ENCODE measurements around the gene TACSTD2.
"Not testable (repeated sequence)": the region's sequence is repeated elsewhere in the genome, so short reads cannot be mapped to it uniquely, and the experiment has no call there.

TACSTD2 gene

GRCh38 chr1:58555393-58555792, 21.7 kb downstream of the TACSTD2 start:
- Histone ChIP-seq H3K4me3 (ENCODE audit: low read depth, low read length) (no peak overlapping the region), H3K9me3 (ENCODE audit: severe bottlenecking) (peaks cover 4% of the 10 kb centered on the region), H3K36me3 (no peaks in the 10 kb centered on the region), H3K27ac (no peak overlapping the region), H3K27me3 (ENCODE audit: insufficient read depth, low read depth, severe bottlenecking) (no peaks in the 10 kb centered on the region)
- no peak for DNase-seq
- TF ChIP-seq CTCF (IDR thresholded peaks at IDR 0.05; ENCODE audit: low read depth, low read length), result no peak

GRCh38 chr1:58551186-58552140, 25.6 kb downstream of the TACSTD2 start:
- peak; percentile 46 for DNase-seq
- Histone ChIP-seq H3K36me3 (no peaks in the 10 kb centered on the region), H3K9me3 (ENCODE audit: severe bottlenecking) (no peaks in the 10 kb centered on the region), H3K4me3 (ENCODE audit: low read depth, low read length) (no peak overlapping the region), H3K27me3 (ENCODE audit: insufficient read depth, low read depth, severe bottlenecking) (no peaks in the 10 kb centered on the region), H3K27ac (peak overlapping the region; percentile 66)
- TF ChIP-seq CTCF (IDR thresholded peaks at IDR 0.05; ENCODE audit: low read depth, low read length), result no peak

- not testable (repeated sequence) for H3K27me3 ChIP-seq (ENCODE audit: insufficient read depth, low read depth, severe bottlenecking); DNase-seq; H3K27ac ChIP-seq; H3K36me3 ChIP-seq; H3K4me3 ChIP-seq (ENCODE audit: low read depth, low read length); H3K9me3 ChIP-seq (ENCODE audit: severe bottlenecking)
Measured at GRCh38 chr1:58549291-58549690, 27.8 kb downstream of the TACSTD2 start.

GRCh38 chr1:58548371-58548770, 28.7 kb downstream of the TACSTD2 start:
- Histone ChIP-seq H3K4me3 (ENCODE audit: low read depth, low read length) (no peak overlapping the region), H3K36me3 (no peaks in the 10 kb centered on the region), H3K9me3 (ENCODE audit: severe bottlenecking) (no peaks in the 10 kb centered on the region), H3K27me3 (ENCODE audit: insufficient read depth, low read depth, severe bottlenecking) (no peaks in the 10 kb centered on the region), H3K27ac (no peak overlapping the region)
- no peak for TF ChIP-seq CTCF (IDR thresholded peaks at IDR 0.05; ENCODE audit: low read depth, low read length)
- DNase-seq, result no peak

- peak; percentile 95 for TF ChIP-seq CTCF (IDR thresholded peaks at IDR 0.05; ENCODE audit: low read depth, low read length)
- peak; percentile 97 for DNase-seq
- H3K9me3 ChIP-seq (ENCODE audit: severe bottlenecking), result no peaks in the 10 kb centered on the region
Measured at GRCh38 chr1:58546520-58547308, 30.3 kb downstream of the TACSTD2 start, which contains the start of gene OMA1. Gene OMA1 (minus strand): TSS chr1:58546726. CDS start chr1:58539294, 7,432 bp downstream.

More at GRCh38 chr1:58546520-58547308, 30.3 kb downstream of the TACSTD2 start, which contains the start of gene OMA1:
- no peaks in the 10 kb centered on the region for H3K27me3 ChIP-seq (ENCODE audit: insufficient read depth, low read depth, severe bottlenecking)
- H3K27ac ChIP-seq, result peak within 1 kb of the TSS; percentile 79
- peak within 1 kb of the TSS; percentile 95 for H3K4me3 ChIP-seq (ENCODE audit: low read depth, low read length)
- H3K36me3 ChIP-seq, result no peaks in the 10 kb centered on the region

Data from WERI-Rb-1 (cell line).